Subcutaneous adipose tissue (tissue), 4 donors: ENCODE results near the gene CDR2. TPM values are rescaled to one million over a fixed set of nuclear protein-coding genes. Genes with fewer than 3 reads are reported as not detected.

Experiments used
- CTCF ChIP-seq: fragments of 450-650 bp; IDR thresholded peaks from one replicate; pipeline ENCODE4 v1.5.1; 2016; ENCODE audit warnings: low read depth, mild to moderate bottlenecking, control low read depth, antibody characterized with exemption, moderate library complexity
- total RNA-seq, 4 donors: library from RNA; depleted of rRNA; stranded (reverse); fragments of >200 nt; gene quantifications; one replicate each; pipeline ENCODE4 v1.1.0, GENCODE V29; 2016

The CDR2 gene
- total RNA-seq, 4 donors from 2014 or later = 15.0 to 28.2 (median 16.0) TPM

- no peak for TF ChIP-seq CTCF
These were observed 66.6 kb downstream of the CDR2 start for GRCh38 chr16:22307838-22308237.

GRCh38 chr16:22306788-22307187 is 67.6 kb downstream of the CDR2 start:
- TF ChIP-seq CTCF = no peak

- TF ChIP-seq CTCF = no peak
These were observed 70.0 kb downstream of the CDR2 start for GRCh38 chr16:22304411-22304810.

- no peak for TF ChIP-seq CTCF
These were observed 71.5 kb downstream of the CDR2 start for GRCh38 chr16:22302776-22303363.

- no peak for TF ChIP-seq CTCF
These were observed 73.9 kb downstream of the CDR2 start for GRCh38 chr16:22300427-22301071.

- no peak for TF ChIP-seq CTCF
These were observed 75.4 kb downstream of the CDR2 start for GRCh38 chr16:22299036-22299435.

- no peak for TF ChIP-seq CTCF
These were observed 76.3 kb downstream of the CDR2 start for GRCh38 chr16:22297871-22298733.
